Effector memory CD8-positive, alpha-beta T cell (primary cell): Measurements from ENCODE around the gene HCRT.
"Not testable (repeated sequence)": the region's sequence is repeated elsewhere in the genome, so short reads cannot be mapped to it uniquely, and the experiment has no call there.

ENCODE experiments used
- ATAC-seq: fragments of 150-1000 bp; cut with Tn5 transposase; replicated peaks from 2 replicates; pipeline ENCODE4 v1.10.0; 2021; ENCODE audit warnings: mild to moderate bottlenecking, moderate library complexity
- DNase-seq, 3 experiments: peaks; one replicate each; pipeline ENCODE4 v3.0.0; 2021
- H3K27ac Mint-ChIP-seq, 2 donors: one replicate each; pipeline ENCODE4 v1.8.0; 2022; ENCODE audit warnings: mild to moderate bottlenecking in 2 of 2, mixed read lengths in 2 of 2, moderate library complexity in 2 of 2
- H3K27me3 Mint-ChIP-seq, 2 donors: one replicate each; pipeline ENCODE4 v1.8.0; 2022; ENCODE audit warnings: mixed read lengths in 2 of 2
- H3K36me3 Mint-ChIP-seq: one replicate; pipeline ENCODE4 v1.8.0; 2022; ENCODE audit warnings: mild to moderate bottlenecking, moderate library complexity, mixed read lengths; ENCODE audit not compliant: insufficient read depth
- H3K4me1 Mint-ChIP-seq, 2 donors: one replicate each; pipeline ENCODE4 v1.8.0; 2022; ENCODE audit warnings: low read depth in 2 of 2, mixed read lengths in 2 of 2
- H3K4me3 Mint-ChIP-seq, 2 donors: one replicate each; pipeline ENCODE4 v1.8.0; 2022; ENCODE audit warnings: mild to moderate bottlenecking in 2 of 2, mixed read lengths in 2 of 2, moderate library complexity in 2 of 2
- H3K9me3 Mint-ChIP-seq, 2 donors: one replicate each; pipeline ENCODE4 v1.8.0; 2022; ENCODE audit warnings: mixed read lengths in 2 of 2

HCRT gene

GRCh38 chr17:42192189-42193126 is 7.2 kb upstream of the HCRT start:
- Mint-ChIP-seq H3K36me3 (no peaks in the 10 kb centered on the region), H3K27ac (peak overlapping the region in 1 of 2 donors; percentile 55), H3K9me3 (no peaks in the 10 kb centered on the region), H3K27me3 (no peaks in the 10 kb centered on the region), H3K4me3 (peak overlapping the region; percentile 94 to 99), H3K4me1 (peaks cover 21 to 22% of the 10 kb centered on the region in 2 donors)
- ATAC-seq: no peak
- DNase-seq: no peak

DNA sequence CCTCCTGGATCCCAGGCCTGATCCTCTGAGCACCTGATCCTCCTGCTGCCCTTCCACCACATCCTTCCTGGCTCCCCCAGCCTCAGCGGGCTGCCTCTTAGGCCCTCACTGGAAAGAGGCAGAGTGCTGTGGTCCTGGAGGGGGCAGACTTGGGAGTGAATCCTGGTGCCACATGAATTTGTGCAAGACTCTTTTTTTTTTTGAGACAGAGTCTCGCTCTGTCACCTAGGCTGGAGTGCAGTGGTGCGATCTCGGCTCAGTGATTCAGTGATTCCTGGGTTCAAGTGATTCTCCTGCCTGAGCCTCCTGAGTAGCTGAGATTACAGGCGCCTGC is 6.0 kb upstream of the HCRT start:
- Mint-ChIP-seq H3K4me3 (no peak overlapping the region), H3K4me1 (peaks cover 21 to 22% of the 10 kb centered on the region in 2 donors)

DNA sequence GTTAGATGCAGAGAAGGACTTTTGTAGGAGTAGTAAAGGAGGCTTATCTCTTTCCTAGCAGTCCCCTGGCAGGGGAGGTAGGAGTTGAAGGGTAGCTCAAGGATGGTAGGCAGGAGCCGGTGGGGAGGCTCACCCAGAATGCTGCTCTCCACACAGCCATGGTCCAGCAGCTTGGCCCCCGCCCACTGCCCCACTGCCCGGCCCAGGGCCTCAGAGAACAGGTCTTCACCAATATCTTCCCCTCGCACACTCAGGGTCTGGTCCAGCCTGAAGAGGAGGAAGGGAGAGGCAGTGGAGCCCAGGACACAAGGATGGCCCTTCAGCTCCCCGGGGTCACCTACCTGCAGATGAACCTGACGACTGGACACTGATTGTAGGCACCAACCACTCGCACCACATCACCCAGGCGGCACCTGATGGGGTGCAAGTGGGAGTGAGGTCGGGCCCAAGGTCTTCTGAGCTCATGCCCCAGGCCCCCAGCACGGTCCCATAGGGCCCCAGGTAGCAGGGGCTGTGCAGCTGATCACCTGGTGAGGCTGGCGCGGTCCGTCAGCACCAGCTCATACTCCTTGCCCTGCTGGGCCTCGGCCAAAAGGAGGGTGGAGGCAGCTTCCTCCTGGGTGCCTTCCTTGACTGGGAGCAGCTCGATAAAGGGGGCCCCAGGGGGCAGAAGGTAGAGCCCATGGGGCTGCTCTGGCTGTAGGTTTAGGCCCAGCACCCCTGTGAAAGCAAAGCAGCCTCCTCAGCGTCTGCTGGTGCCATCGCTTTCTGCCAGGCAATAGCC is 5.4 kb upstream of the HCRT start:
- H3K36me3 Mint-ChIP-seq: no peaks in the 10 kb centered on the region
- H3K27ac Mint-ChIP-seq: peak overlapping the region in 1 of 2 donors; percentile 22
- H3K4me3 Mint-ChIP-seq: no peak overlapping the region

More for the DNA sequence above, 6.0 kb upstream of the HCRT start:
- ATAC-seq (no peak), DNase-seq (no peak)
- H3K36me3 Mint-ChIP-seq: no peaks in the 10 kb centered on the region
- no peaks in the 10 kb centered on the region for H3K27me3 Mint-ChIP-seq
- H3K9me3 Mint-ChIP-seq: no peaks in the 10 kb centered on the region
- H3K27ac Mint-ChIP-seq: no peak overlapping the region

GRCh38 chr17:42189651-42189965 is 4.4 kb upstream of the HCRT start:
- Mint-ChIP-seq H3K4me1 (peaks cover 22 to 25% of the 10 kb centered on the region in 2 donors), H3K36me3 (no peaks in the 10 kb centered on the region), H3K27ac (no peak overlapping the region), H3K27me3 (no peaks in the 10 kb centered on the region), H3K9me3 (no peaks in the 10 kb centered on the region), H3K4me3 (no peak overlapping the region)
- ATAC-seq (no peak), DNase-seq (no peak)

More for the DNA sequence above, 5.4 kb upstream of the HCRT start:
- peaks cover 21 to 22% of the 10 kb centered on the region in 2 donors for H3K4me1 Mint-ChIP-seq
- H3K9me3 Mint-ChIP-seq: no peaks in the 10 kb centered on the region
- no peaks in the 10 kb centered on the region for H3K27me3 Mint-ChIP-seq
- DNase-seq (no peak), ATAC-seq (no peak)

DNA sequence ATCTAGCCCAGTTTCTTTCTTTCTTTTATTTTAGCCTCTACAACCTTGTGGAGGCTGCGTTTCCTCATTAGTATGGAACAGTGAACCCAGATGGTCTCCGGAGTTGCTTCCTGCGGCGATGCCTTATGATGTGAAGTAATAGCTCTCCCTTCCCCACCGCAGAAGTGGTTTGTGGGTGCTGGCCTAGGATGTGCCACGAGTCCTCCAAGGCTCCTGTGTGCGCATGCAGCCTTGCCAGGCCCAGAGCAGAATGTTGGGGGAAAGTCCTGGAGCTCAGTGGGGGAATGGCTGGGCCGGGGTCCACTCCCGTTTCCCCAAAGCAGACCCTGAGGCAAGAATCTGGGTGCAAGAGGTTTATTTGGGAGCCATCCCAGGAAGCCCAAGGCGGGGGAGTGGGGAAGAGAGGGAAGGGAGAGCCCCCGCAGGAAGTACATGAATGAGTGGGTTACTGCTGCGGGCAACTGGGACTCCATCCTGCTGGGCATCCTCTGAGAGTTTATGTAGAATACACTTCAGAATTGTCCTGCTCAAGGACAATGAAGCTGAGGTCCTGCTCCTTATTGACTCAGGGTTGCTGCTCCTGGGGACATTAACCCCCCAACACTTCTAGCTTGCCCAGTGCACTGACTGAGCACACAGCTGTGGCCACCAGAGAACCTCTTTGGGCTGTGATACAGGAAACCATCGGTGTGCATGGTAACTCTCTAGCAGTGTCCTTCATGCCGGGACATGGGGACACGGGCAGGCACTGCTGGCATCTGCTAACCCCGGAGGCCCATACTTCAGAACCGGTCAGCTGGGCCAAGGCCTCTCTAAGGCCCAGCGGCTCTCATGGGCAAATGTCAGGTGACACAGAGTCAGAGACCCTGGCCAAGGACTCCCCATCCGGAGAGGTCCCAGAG is 3.7 kb upstream of the HCRT start:
- ATAC-seq (no peak), DNase-seq (no peak)
- no peaks in the 10 kb centered on the region for H3K27me3 Mint-ChIP-seq
- H3K4me1 Mint-ChIP-seq: peaks cover 17 to 25% of the 10 kb centered on the region in 2 donors
- no peaks in the 10 kb centered on the region for H3K9me3 Mint-ChIP-seq
- H3K27ac Mint-ChIP-seq: no peak overlapping the region
- no peak overlapping the region for H3K4me3 Mint-ChIP-seq
- H3K36me3 Mint-ChIP-seq: no peaks in the 10 kb centered on the region

- no peaks in the 10 kb centered on the region for H3K27me3 Mint-ChIP-seq
- H3K27ac Mint-ChIP-seq: no peak overlapping the region
- peaks cover 18 to 21% of the 10 kb centered on the region in 2 donors for H3K4me1 Mint-ChIP-seq
- H3K36me3 Mint-ChIP-seq: no peaks in the 10 kb centered on the region
- no peak for DNase-seq
- no peak for ATAC-seq
- no peaks in the 10 kb centered on the region for H3K9me3 Mint-ChIP-seq
- H3K4me3 Mint-ChIP-seq: no peak overlapping the region
Measured at GRCh38 chr17:42187833-42188232, 2.6 kb upstream of the HCRT start.

DNA sequence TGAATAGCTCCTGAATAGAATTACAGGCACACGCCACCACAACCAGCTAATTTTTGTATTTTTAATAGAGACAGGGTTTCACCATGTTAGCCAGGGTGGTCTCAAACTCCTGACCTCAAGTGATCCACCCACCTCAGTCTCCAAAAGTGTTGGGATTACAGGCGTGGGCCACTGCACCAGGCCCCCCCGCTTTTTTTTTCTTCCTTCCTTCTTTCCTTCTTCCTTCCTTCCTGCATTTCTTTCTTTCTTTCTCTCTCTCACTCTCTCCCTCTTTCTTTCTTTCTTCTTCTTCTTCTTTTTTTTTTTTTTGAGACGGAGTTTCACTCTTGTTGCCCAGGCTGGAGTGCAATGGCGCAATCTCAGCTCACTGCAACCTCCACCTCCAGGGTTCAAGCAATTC is 939 bp upstream of the HCRT start:
- H3K9me3 Mint-ChIP-seq, H3K36me3 Mint-ChIP-seq, ATAC-seq, H3K27ac Mint-ChIP-seq, H3K4me3 Mint-ChIP-seq, H3K27me3 Mint-ChIP-seq, DNase-seq: not testable (repeated sequence)
- peaks cover 18 to 20% of the 10 kb centered on the region in 2 donors for H3K4me1 Mint-ChIP-seq

DNA sequence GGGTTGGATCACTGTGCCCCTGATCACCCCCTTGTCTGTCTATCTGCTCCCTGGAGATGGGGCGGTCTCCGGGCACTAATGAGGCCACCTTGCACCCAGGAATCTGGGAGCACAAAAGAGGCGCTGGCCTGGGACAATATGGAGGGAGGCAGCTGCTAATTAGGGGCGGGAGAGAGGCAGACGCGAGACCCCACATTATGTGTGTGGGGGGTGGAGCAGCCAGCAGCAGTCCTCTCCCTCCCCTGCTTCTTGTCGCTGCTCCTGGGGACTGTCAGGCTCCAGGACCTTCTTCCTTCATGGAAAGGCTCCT is 324 bp upstream of the HCRT start:
- Mint-ChIP-seq H3K27me3 (no peaks in the 10 kb centered on the region), H3K4me1 (peaks cover 20% of the 10 kb centered on the region in 2 donors), H3K27ac (no peak overlapping the region), H3K9me3 (no peaks in the 10 kb centered on the region), H3K36me3 (peaks cover 5% of the 10 kb centered on the region), H3K4me3 (peak overlapping the region in 1 of 2 donors; percentile 93)
- DNase-seq (no peak), ATAC-seq (no peak)

DNA sequence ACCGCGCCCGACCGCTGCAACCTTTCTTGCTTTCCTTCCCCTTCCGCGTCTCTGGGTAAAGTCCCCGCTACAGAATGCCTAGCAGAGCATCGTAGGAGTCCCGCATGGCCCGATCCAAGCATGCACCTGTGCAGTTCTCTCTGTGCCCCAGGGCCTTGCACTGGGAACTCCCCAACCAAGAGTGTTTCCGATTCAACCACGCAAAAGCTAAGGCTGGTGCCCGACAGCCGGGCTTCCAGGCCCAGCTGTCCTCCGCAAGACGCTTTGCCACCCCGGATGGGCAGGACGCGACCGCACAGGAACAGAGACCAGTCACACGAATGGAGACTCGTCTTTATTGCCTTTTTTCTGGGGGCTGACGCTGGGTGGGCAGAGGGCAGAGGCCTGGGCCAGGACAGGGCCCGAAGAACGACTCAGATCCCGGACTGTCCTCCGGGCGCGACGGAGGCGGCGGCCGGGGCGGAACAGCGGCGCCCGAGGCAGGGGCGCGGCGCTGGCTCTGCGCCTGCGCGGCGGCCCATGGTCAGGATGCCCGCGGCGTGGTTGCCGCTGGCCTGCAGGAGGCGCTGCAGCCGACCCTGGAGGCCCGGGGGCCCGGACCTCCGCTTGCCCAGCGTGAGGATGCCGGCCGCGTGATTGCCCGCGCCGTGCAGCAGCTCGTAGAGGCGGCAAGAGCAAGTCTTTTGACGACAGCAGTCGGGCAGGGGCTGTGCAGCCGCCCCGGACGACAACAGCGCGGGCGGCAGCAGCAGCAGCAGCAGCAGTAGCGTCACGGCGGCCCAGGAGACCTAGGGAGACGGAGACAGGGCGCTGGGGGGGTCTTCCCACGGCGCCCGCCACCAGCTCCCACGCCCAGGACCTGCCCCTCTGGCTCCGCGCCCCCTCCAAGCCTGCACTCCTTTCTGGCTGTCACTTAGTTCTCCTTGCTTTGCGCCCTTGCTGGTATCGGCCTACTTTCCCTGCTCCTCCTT is 1.2 kb downstream of the HCRT start:
- Mint-ChIP-seq H3K27me3 (peaks cover 0 to 12% of the 10 kb centered on the region in 2 donors), H3K4me1 (peaks cover 28% of the 10 kb centered on the region in 2 donors), H3K9me3 (no peaks in the 10 kb centered on the region), H3K27ac (peak overlapping the region; percentile 86 to 89), H3K4me3 (peak overlapping the region; percentile 90 to 93), H3K36me3 (peaks cover 14% of the 10 kb centered on the region)
- DNase-seq (peak; percentile 74 to 81 (median 76)), ATAC-seq (peak; percentile 65)

- Mint-ChIP-seq H3K4me1 (peaks cover 31 to 36% of the 10 kb centered on the region in 2 donors), H3K9me3 (no peaks in the 10 kb centered on the region), H3K27ac (peak overlapping the region; percentile 86 to 89), H3K36me3 (peaks cover 14% of the 10 kb centered on the region), H3K4me3 (peak overlapping the region; percentile 90 to 93), H3K27me3 (peaks cover 0 to 21% of the 10 kb centered on the region in 2 donors)
- DNase-seq (no peak), ATAC-seq (no peak)
Measured at GRCh38 chr17:42182927-42183734, 2.1 kb downstream of the HCRT start.

- H3K4me1 Mint-ChIP-seq: peaks cover 31 to 36% of the 10 kb centered on the region in 2 donors
- no peak for ATAC-seq
- peak overlapping the region; percentile 73 to 75 for H3K4me3 Mint-ChIP-seq
- peaks cover 0 to 27% of the 10 kb centered on the region in 2 donors for H3K27me3 Mint-ChIP-seq
- H3K27ac Mint-ChIP-seq: no peak overlapping the region
- H3K36me3 Mint-ChIP-seq: peaks cover 20% of the 10 kb centered on the region
- DNase-seq: no peak
- no peaks in the 10 kb centered on the region for H3K9me3 Mint-ChIP-seq
Measured at GRCh38 chr17:42181851-42182207, 3.4 kb downstream of the HCRT start.
